Activated CD8-positive, alpha-beta memory T cell treated with anti-CD3 and anti-CD28 coated beads for 48 hours (primary cell): Measurements from ENCODE around the gene C1QA.

Experiments used
- DNase-seq, 3 experiments: peaks; one replicate each; pipeline ENCODE4 v3.0.0-alpha.2; 2020; ENCODE audit warnings: low read depth in 2 of 3, low spot score in 2 of 3

Gene C1QA

GRCh38 chr1:22612671-22613571 is 23.5 kb upstream of the C1QA start:
- no peak for DNase-seq

- DNase-seq, result no peak
Measured at GRCh38 chr1:22613572-22613918, 22.9 kb upstream of the C1QA start.

- DNase-seq, result no peak
Measured at GRCh38 chr1:22613951-22614350, 22.5 kb upstream of the C1QA start.

- no peak for DNase-seq
Measured at GRCh38 chr1:22615886-22616285, 20.5 kb upstream of the C1QA start.

GRCh38 chr1:22616571-22616970 is 19.9 kb upstream of the C1QA start:
- no peak for DNase-seq

GRCh38 chr1:22618056-22618455 is 18.4 kb upstream of the C1QA start:
- DNase-seq, result no peak

- DNase-seq, result no peak
Measured at GRCh38 chr1:22619252-22619651, 17.2 kb upstream of the C1QA start.

- DNase-seq, result no peak
Measured at GRCh38 chr1:22619798-22620197, 16.6 kb upstream of the C1QA start.

GRCh38 chr1:22621761-22622160 is 14.7 kb upstream of the C1QA start:
- DNase-seq, result no peak

GRCh38 chr1:22625262-22625925 is 11.0 kb upstream of the C1QA start:
- DNase-seq, result no peak

- DNase-seq, result no peak
Measured at GRCh38 chr1:22626237-22627157, 9.9 kb upstream of the C1QA start.

- no peak for DNase-seq
Measured at GRCh38 chr1:22627331-22627730, 9.1 kb upstream of the C1QA start.

GRCh38 chr1:22628698-22629444 is 7.6 kb upstream of the C1QA start:
- DNase-seq, result no peak

GRCh38 chr1:22629886-22630285 is 6.5 kb upstream of the C1QA start:
- no peak for DNase-seq

- DNase-seq, result no peak
Measured at GRCh38 chr1:22633697-22634463, 2.5 kb upstream of the C1QA start.

- no peak for DNase-seq
Measured at GRCh38 chr1:22635436-22635835, 992 bp upstream of the C1QA start.

GRCh38 chr1:22636927-22637326 is 499 bp downstream of the C1QA start:
- DNase-seq, result no peak

GRCh38 chr1:22637907-22638445 is 1.5 kb downstream of the C1QA start:
- DNase-seq, result no peak

GRCh38 chr1:22638476-22639234 is 2.2 kb downstream of the C1QA start:
- DNase-seq, result no peak
